Measurements from ENCODE around the gene SMIM1.
A peak's percentile ranks its signal among the peaks of the same experiment; 100 is the strongest.

- TF ChIP-seq POLR2A (IDR thresholded peaks at IDR 0.05; ENCODE audit: borderline replicate concordance, extremely low read depth, insufficient read depth, insufficient read length) (no peak), CTCF (IDR thresholded peaks at IDR 0.05 in 2 of 3, conservative IDR thresholded peaks at IDR 0.05 in 1 of 3; ENCODE audit: borderline replicate concordance in 1 of 3, insufficient read depth in 1 of 3, low read depth in 2 of 3, low read length in 2 of 3) (no peak), FOSL1 (IDR thresholded peaks at IDR 0.05; ENCODE audit: low read depth) (no peak), EZH2 (IDR thresholded peaks at IDR 0.05) (no peak), ATF3 (IDR thresholded peaks at IDR 0.05) (no peak), EZH2phosphoT487 (IDR thresholded peaks at IDR 0.05; ENCODE audit: borderline replicate concordance) (no peak), ZFX (IDR thresholded peaks at IDR 0.05) (peak; percentile 45; the same call in 1 of the 2 replicates)
Measured at GRCh38 chr1:3772027-3772714, 378 bp upstream of the SMIM1 start.
